H1 (cell line): Measurements from ENCODE around the gene ZNF746. TPM values are rescaled to one million over a fixed set of nuclear protein-coding genes. Genes with fewer than 3 reads are reported as not detected.

Experiments used
- CTCF ChIA-PET: fragments of 300-600 bp; sonication (Branson Sonifier 250); formaldehyde crosslinking; loops from one replicate; lab custom pipeline; 2021; ENCODE audit not compliant: partially characterized antibody; lab: Charles Lee
- POLR2A ChIA-PET: fragments of 300-600 bp; sonication (Branson Sonifier 250); formaldehyde crosslinking; loops from one replicate; lab custom pipeline; 2021; ENCODE audit warnings: inconsistent platforms; ENCODE audit not compliant: partially characterized antibody; lab: Charles Lee
- DNase-seq, 2 experiments: peaks; one replicate each; pipeline versions ENCODE4 v3.0.0 to v3.0.0-alpha.2; 2010 to 2022; ENCODE audit warnings: low spot score in 2 of 2, low read depth in 1 of 2, mixed read lengths in 1 of 2
- FAIRE-seq: peaks from 2 replicates; lab custom pipeline; 2011; peaks lifted over from hg19 to GRCh38; lab: Jason Lieb, UNC
- H2AFZ ChIP-seq: 2 replicates; pipeline ENCODE4 v1.8.1; 2012; ENCODE audit warnings: low read length, inconsistent platforms
- H2AK5ac ChIP-seq: 2 replicates; pipeline ENCODE4 v1.6.1; 2013; ENCODE audit warnings: low read depth, low read length
- H2BK120ac ChIP-seq: replicated peaks from 2 replicates; pipeline ENCODE3; 2013; ENCODE audit warnings: low read depth, low read length, inconsistent platforms
- H2BK12ac ChIP-seq: 2 replicates; pipeline ENCODE4 v1.6.1; 2013; ENCODE audit warnings: low read depth, low read length
- H2BK15ac ChIP-seq: 2 replicates; pipeline ENCODE4 v1.6.1; 2013; ENCODE audit warnings: low read length
- H2BK20ac ChIP-seq: 2 replicates; pipeline ENCODE4 v1.6.1; 2013; ENCODE audit warnings: low read length
- H2BK5ac ChIP-seq: 2 replicates; pipeline ENCODE4 v1.6.1; 2013; ENCODE audit warnings: low read depth, low read length
- H3K14ac ChIP-seq: 2 replicates; pipeline ENCODE4 v1.6.1; 2013; ENCODE audit warnings: inconsistent platforms; ENCODE audit not compliant: insufficient read length
- H3K18ac ChIP-seq: 2 replicates; pipeline ENCODE4 v1.6.1; 2013; ENCODE audit warnings: low read length; ENCODE audit errors: extremely low read depth
- H3K23ac ChIP-seq: 2 replicates; pipeline ENCODE4 v1.6.1; 2013; ENCODE audit warnings: inconsistent platforms; ENCODE audit not compliant: insufficient read length
- H3K23me2 ChIP-seq: 2 replicates; pipeline ENCODE4 v1.6.1; 2013; ENCODE audit warnings: low read depth, low read length
- H3K27ac ChIP-seq: 2 replicates; pipeline ENCODE4 v1.6.1; 2011; ENCODE audit warnings: low read depth, low read length, inconsistent platforms
- H3K27me3 ChIP-seq, 4 experiments: replicated peaks in 1 of 4; 1 replicate in 1 of 4; 2 replicates in 3 of 4; pipeline versions ENCODE4 v1.6.1 to v1.8.1; 2011 to 2013; ENCODE audit warnings: low read length in 3 of 4, mild to moderate bottlenecking in 3 of 4, inconsistent platforms in 2 of 4, mixed read lengths in 2 of 4, moderate library complexity in 1 of 4; ENCODE audit not compliant: control insufficient read depth in 3 of 4, insufficient read depth in 3 of 4; ENCODE audit errors: extremely low read depth in 1 of 4
- H3K36me3 ChIP-seq, 4 experiments: 2 replicates each; pipeline versions ENCODE4 v1.6.1 to v1.8.1; 2011 to 2013; ENCODE audit warnings: mild to moderate bottlenecking in 4 of 4, low read length in 3 of 4, moderate library complexity in 2 of 4, control low read depth in 1 of 4, inconsistent platforms in 1 of 4; ENCODE audit not compliant: insufficient read depth in 4 of 4, control insufficient read depth in 2 of 4
- H3K4ac ChIP-seq: replicated peaks from 2 replicates; pipeline ENCODE3; 2013; ENCODE audit warnings: low read length, low read depth, mixed read lengths, inconsistent platforms; ENCODE audit not compliant: insufficient read length
- H3K4me1 ChIP-seq, 4 experiments: replicated peaks in 1 of 4; 1 replicate in 1 of 4; 2 replicates in 3 of 4; pipeline versions ENCODE4 v1.6.1 to v1.8.1; 2011 to 2013; ENCODE audit warnings: low read length in 3 of 4, inconsistent platforms in 2 of 4, mixed read lengths in 1 of 4; ENCODE audit not compliant: insufficient read depth in 4 of 4, control insufficient read depth in 3 of 4
- H3K4me2 ChIP-seq, 2 experiments: 2 replicates each; pipeline versions ENCODE4 v1.6.1 to v1.8.1; 2011 to 2013; ENCODE audit warnings: low read depth in 2 of 2, low read length in 2 of 2, control low read depth in 1 of 2, inconsistent platforms in 1 of 2, mild to moderate bottlenecking in 1 of 2; ENCODE audit not compliant: insufficient read depth in 1 of 2
- H3K4me3 ChIP-seq, 4 experiments: fragments of 200-600, 300-600 bp in 1 of 4; sonication (generic), shearing (Covaris generic), sonication (Bioruptor Twin) in 1 of 4; 2 replicates each; pipeline versions ENCODE4 v1.5.1 to v1.8.1; 2011 to 2016; ENCODE audit warnings: low read length in 4 of 4, low read depth in 3 of 4, control low read depth in 2 of 4, inconsistent platforms in 2 of 4, mild to moderate bottlenecking in 2 of 4, mixed read lengths in 1 of 4, moderate library complexity in 1 of 4; ENCODE audit not compliant: insufficient read depth in 2 of 4; ENCODE audit errors: extremely low read depth in 1 of 4
- H3K56ac ChIP-seq: replicated peaks from 2 replicates; pipeline ENCODE3; 2013; ENCODE audit warnings: low read depth, mild to moderate bottlenecking, mixed read lengths, low read length, inconsistent platforms; ENCODE audit not compliant: insufficient read length
- H3K79me1 ChIP-seq: 2 replicates; pipeline ENCODE4 v1.6.1; 2013; ENCODE audit warnings: low read depth, low read length, control low read depth
- H3K79me2 ChIP-seq, 2 experiments: 2 replicates each; pipeline versions ENCODE4 v1.6.1 to v1.8.1; 2012 to 2013; ENCODE audit warnings: low read length in 2 of 2, mild to moderate bottlenecking in 2 of 2, inconsistent platforms in 1 of 2; ENCODE audit not compliant: insufficient read depth in 2 of 2, control insufficient read depth in 1 of 2
- H3K9ac ChIP-seq, 4 experiments: replicated peaks in 1 of 4; 1 replicate in 1 of 4; 2 replicates in 3 of 4; pipeline versions ENCODE4 v1.6.1 to v1.8.1; 2011 to 2013; ENCODE audit warnings: low read depth in 3 of 4, low read length in 3 of 4, control low read depth in 2 of 4, mild to moderate bottlenecking in 2 of 4, moderate library complexity in 2 of 4, inconsistent platforms in 1 of 4; ENCODE audit errors: extremely low read depth in 1 of 4
- H3K9me3 ChIP-seq, 2 experiments: 2 replicates each; pipeline versions ENCODE4 v1.6.1 to v1.8.1; 2012 to 2013; ENCODE audit warnings: mild to moderate bottlenecking in 2 of 2, moderate library complexity in 2 of 2, control low read depth in 1 of 2, inconsistent platforms in 1 of 2, low read depth in 1 of 2, low read length in 1 of 2, mixed read lengths in 1 of 2; ENCODE audit not compliant: insufficient read depth in 2 of 2
- H4K20me1 ChIP-seq, 2 experiments: replicated peaks in 1 of 2; 2 replicates each; pipeline versions ENCODE3 to v1.8.1; 2011 to 2013; ENCODE audit warnings: inconsistent platforms in 2 of 2, low read length in 2 of 2, mild to moderate bottlenecking in 1 of 2; ENCODE audit not compliant: insufficient read depth in 2 of 2, control insufficient read depth in 1 of 2
- H4K5ac ChIP-seq: 2 replicates; pipeline ENCODE4 v1.6.1; 2013; ENCODE audit warnings: low read length, low read depth, mixed read lengths, inconsistent platforms; ENCODE audit not compliant: insufficient read length
- H4K8ac ChIP-seq: 2 replicates; pipeline ENCODE4 v1.8.0; 2013; ENCODE audit warnings: mild to moderate bottlenecking, moderate library complexity, low read length, inconsistent platforms; ENCODE audit not compliant: insufficient read depth; ENCODE audit errors: extremely low read depth
- H4K91ac ChIP-seq: replicated peaks from 2 replicates; pipeline ENCODE3; 2013; ENCODE audit warnings: low read length, mixed read lengths, inconsistent platforms; ENCODE audit not compliant: insufficient read length
- EP300 ChIP-seq, 2 experiments: IDR thresholded peaks; 1 replicate in 1 of 2; 2 replicates in 1 of 2; pipeline ENCODE4 v1.6.1; 2011 to 2012; ENCODE audit warnings: low read depth in 2 of 2, low read length in 2 of 2, mild to moderate bottlenecking in 2 of 2, borderline replicate concordance in 1 of 2, inconsistent platforms in 1 of 2, moderate library complexity in 1 of 2
- GABPA ChIP-seq: IDR thresholded peaks from 2 replicates; pipeline ENCODE4 v1.6.1; 2011; ENCODE audit warnings: mild to moderate bottlenecking, low read length, moderate library complexity, borderline replicate concordance; ENCODE audit not compliant: insufficient read depth
- JUND ChIP-seq: IDR thresholded peaks from 2 replicates; pipeline ENCODE4 v1.6.1; 2011; ENCODE audit warnings: mild to moderate bottlenecking, improper control_type of control experiment, low read length
- KDM4A ChIP-seq: IDR thresholded peaks from one replicate; pipeline ENCODE4 v1.7.1; 2012; ENCODE audit warnings: low read depth, mild to moderate bottlenecking, moderate library complexity, low read length, inconsistent platforms; ENCODE audit not compliant: severe bottlenecking
- RAD21 ChIP-seq, 2 experiments: IDR thresholded peaks in 1 of 2; conservative IDR thresholded peaks in 1 of 2; 2 replicates each; pipeline ENCODE4 v1.6.1; 2011; ENCODE audit warnings: low read depth in 2 of 2, low read length in 2 of 2, improper control_type of control experiment in 1 of 2, inconsistent platforms in 1 of 2, mild to moderate bottlenecking in 1 of 2, moderate library complexity in 1 of 2
- RBBP5 ChIP-seq: IDR thresholded peaks from 2 replicates; pipeline ENCODE4 v1.7.1; 2012; ENCODE audit warnings: low read depth, mild to moderate bottlenecking, inconsistent platforms, low read length, moderate library complexity, borderline replicate concordance
- RFX5 ChIP-seq: IDR thresholded peaks from 2 replicates; pipeline ENCODE4 v1.6.1; 2011; ENCODE audit warnings: low read depth, low read length, improper control_type of control experiment, borderline replicate concordance
- WGBS, 2 experiments: shearing (Covaris generic) in 1 of 2; methylation state at CpG; one replicate each; pipeline versions ENCODE4 v1.1.6 to v1.1.7; 2013 to 2015; ENCODE audit warnings: low lambda C conversion rate in 2 of 2, mixed read lengths in 2 of 2, inconsistent platforms in 1 of 2, low coverage in 1 of 2, missing lambda C conversion rate in 1 of 2; ENCODE audit not compliant: insufficient replicate concordance in 2 of 2, insufficient coverage in 1 of 2, insufficient read length in 1 of 2; ENCODE audit errors: extremely low coverage in 1 of 2, missing lambda C conversion rate in 1 of 2; 5-methylcytosine and 5-hydroxymethylcytosine counted together
- polyA plus RNA-seq, 7 experiments: library from polyadenylated mRNA; depleted of rRNA in 3 of 7; stranded (reverse) in 5 of 7; unstranded in 2 of 7; fragments of >200 nt in 5 of 7; fragments of 200-250 nt in 2 of 7; gene quantifications; 1 replicate in 5 of 7; 2 replicates in 1 of 7; 4 replicates in 1 of 7; pipeline versions ENCODE4 v1.2.1 to v1.2.3, GENCODE V29; 2011 to 2013; ENCODE audit warnings: missing spikeins in 2 of 7, mixed read lengths in 2 of 7
- total RNA-seq: library from RNA; stranded (reverse); fragmentation: NEBNext Ultra II Directional; extraction: Animal tissue kit (Norgen Biotek cat#: 25700); gene quantifications from 2 replicates; pipeline ENCODE4 v1.2.1, GENCODE V29; 2021
- TF ChIP-seq, protein P1 (sequence below): IDR thresholded peaks from 2 replicates; pipeline ENCODE4 v1.6.1; 2011; ENCODE audit warnings: low read length, improper control_type of control experiment
- TF ChIP-seq, protein P2 (sequence below): IDR thresholded peaks from 2 replicates; pipeline ENCODE4 v1.6.1; 2012; ENCODE audit warnings: inconsistent platforms

The ZNF746 gene
- total and polyA plus RNA-seq, 2 of the 8 experiments (the other 6 are each of a cell fraction or from before 2014, with no cell fraction given) = 7.5 to 15.6 TPM

DNA sequence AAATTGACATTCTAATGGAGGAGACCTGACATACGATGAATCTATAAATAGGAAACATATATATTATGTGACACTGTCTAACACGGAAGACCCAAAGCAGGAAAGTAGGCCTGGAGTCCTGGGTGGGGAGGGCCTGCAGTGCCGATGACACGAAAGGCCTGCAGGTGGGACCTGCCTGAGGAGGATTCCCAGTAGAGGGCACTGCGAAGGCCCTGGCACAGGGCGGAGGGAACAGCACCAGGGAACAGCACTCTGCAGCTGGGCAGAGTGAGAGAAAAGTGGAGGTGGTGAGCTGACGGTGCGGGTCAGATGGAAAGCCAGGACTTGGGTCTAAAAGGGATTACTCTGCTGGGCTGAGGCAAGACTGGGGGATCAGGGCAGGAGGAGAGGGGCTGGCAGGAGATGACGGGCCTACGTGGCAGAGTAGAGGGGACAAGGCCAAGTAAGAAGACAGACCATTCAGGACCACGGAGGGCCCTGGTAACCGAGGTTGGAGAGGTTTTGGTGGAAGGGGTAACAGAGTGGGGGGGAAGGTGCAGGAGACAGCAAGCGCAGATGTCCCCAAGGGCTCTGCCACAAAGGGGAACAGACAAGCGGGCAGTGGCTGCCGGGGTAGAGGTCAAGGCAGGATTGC lies 8.1 kb downstream of the ZNF746 start:
- Histone ChIP-seq H2BK120ac (no peak overlapping the region), H2BK12ac (no peak overlapping the region), H3K9ac (no peak overlapping the region), H3K4me3 (no peak overlapping the region), H2AFZ (no peak overlapping the region), H4K5ac (no peak overlapping the region), H3K23ac (no peak overlapping the region), H3K79me2 (no peaks in the 10 kb centered on the region), H2AK5ac (no peak overlapping the region), H3K4ac (no peak overlapping the region), H4K91ac (no peak overlapping the region), H3K18ac (no peak overlapping the region), H3K36me3 (peaks cover 9 to 35% (median 20%) of the 10 kb centered on the region in 4 experiments; a peak in 6 of 8 replicates), H3K14ac (no peak overlapping the region), H2BK5ac (no peak overlapping the region), H3K9me3 (no peaks in the 10 kb centered on the region), H4K20me1 (no peaks in the 10 kb centered on the region), H3K56ac (no peak overlapping the region), H3K23me2 (no peaks in the 10 kb centered on the region), H3K27me3 (no peaks in the 10 kb centered on the region), H2BK20ac (no peak overlapping the region), H4K8ac (no peak overlapping the region), H3K4me2 (no peak overlapping the region), H3K4me1 (no peaks in the 10 kb centered on the region), H2BK15ac (no peak overlapping the region), H3K27ac (no peak overlapping the region), H3K79me1 (no peaks in the 10 kb centered on the region)
- WGBS, 2 experiments = 85% methylated on average over 15 of the region's 15 CpGs; no CpG with 5 or more reads in 1 of the 2 experiments
- CTCF ChIA-PET = interaction anchor here (1.0 to 1.5 kb wide), 4 partner anchors 14 to 53 kb away, joined by 3 to 7 read pairs (median 4); no protein-coding TSS in a partner anchor
- DNase-seq = no peak
- FAIRE-seq = no peak
- POLR2A ChIA-PET = interaction anchor here (0.8 kb wide), 1 partner anchor 29 kb away, joined by 3 read pairs; no protein-coding TSS in a partner anchor
- no peak for TF ChIP-seq RBBP5
- TF ChIP-seq GABPA = peak; percentile 11; the same call in 1 of the 2 replicates
- TF ChIP-seq JUND = no peak
- TF ChIP-seq, protein P1, sequence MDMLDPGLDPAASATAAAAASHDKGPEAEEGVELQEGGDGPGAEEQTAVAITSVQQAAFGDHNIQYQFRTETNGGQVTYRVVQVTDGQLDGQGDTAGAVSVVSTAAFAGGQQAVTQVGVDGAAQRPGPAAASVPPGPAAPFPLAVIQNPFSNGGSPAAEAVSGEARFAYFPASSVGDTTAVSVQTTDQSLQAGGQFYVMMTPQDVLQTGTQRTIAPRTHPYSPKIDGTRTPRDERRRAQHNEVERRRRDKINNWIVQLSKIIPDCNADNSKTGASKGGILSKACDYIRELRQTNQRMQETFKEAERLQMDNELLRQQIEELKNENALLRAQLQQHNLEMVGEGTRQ = no peak
- TF ChIP-seq RFX5 = no peak
- TF ChIP-seq, protein P2, sequence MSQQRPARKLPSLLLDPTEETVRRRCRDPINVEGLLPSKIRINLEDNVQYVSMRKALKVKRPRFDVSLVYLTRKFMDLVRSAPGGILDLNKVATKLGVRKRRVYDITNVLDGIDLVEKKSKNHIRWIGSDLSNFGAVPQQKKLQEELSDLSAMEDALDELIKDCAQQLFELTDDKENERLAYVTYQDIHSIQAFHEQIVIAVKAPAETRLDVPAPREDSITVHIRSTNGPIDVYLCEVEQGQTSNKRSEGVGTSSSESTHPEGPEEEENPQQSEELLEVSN = no peak
- peak; percentile 32 to 57 for TF ChIP-seq RAD21 (IDR thresholded peaks at IDR 0.05 in 1 of 2, conservative IDR thresholded peaks at IDR 0.05 in 1 of 2; ENCODE audit: low read depth in 2 of 2, low read length in 2 of 2)
- TF ChIP-seq KDM4A = no peak
- TF ChIP-seq EP300 (IDR thresholded peaks at IDR 0.05; ENCODE audit: borderline replicate concordance in 1 of 2, low read depth in 2 of 2, low read length in 2 of 2) = peak in 1 of 2 experiments; percentile 14; a peak in 1 of 3 replicates
